Effector memory CD8-positive, alpha-beta T cell (primary cell): ENCODE results near the gene ZBTB5.

Experiments
- ATAC-seq: fragments of 150-1000 bp; cut with Tn5 transposase; replicated peaks from 2 replicates; pipeline ENCODE4 v1.10.0; 2021; ENCODE audit warnings: mild to moderate bottlenecking, moderate library complexity
- DNase-seq, 3 experiments: peaks; one replicate each; pipeline ENCODE4 v3.0.0; 2021
- H3K27ac Mint-ChIP-seq, 2 donors: one replicate each; pipeline ENCODE4 v1.8.0; 2022; ENCODE audit warnings: mild to moderate bottlenecking in 2 of 2, mixed read lengths in 2 of 2, moderate library complexity in 2 of 2
- H3K27me3 Mint-ChIP-seq, 2 donors: one replicate each; pipeline ENCODE4 v1.8.0; 2022; ENCODE audit warnings: mixed read lengths in 2 of 2
- H3K36me3 Mint-ChIP-seq: one replicate; pipeline ENCODE4 v1.8.0; 2022; ENCODE audit warnings: mild to moderate bottlenecking, moderate library complexity, mixed read lengths; ENCODE audit not compliant: insufficient read depth
- H3K4me1 Mint-ChIP-seq, 2 donors: one replicate each; pipeline ENCODE4 v1.8.0; 2022; ENCODE audit warnings: low read depth in 2 of 2, mixed read lengths in 2 of 2
- H3K4me3 Mint-ChIP-seq, 2 donors: one replicate each; pipeline ENCODE4 v1.8.0; 2022; ENCODE audit warnings: mild to moderate bottlenecking in 2 of 2, mixed read lengths in 2 of 2, moderate library complexity in 2 of 2
- H3K9me3 Mint-ChIP-seq, 2 donors: one replicate each; pipeline ENCODE4 v1.8.0; 2022; ENCODE audit warnings: mixed read lengths in 2 of 2

The ZBTB5 gene

GRCh38 chr9:37503736-37504135, 38.5 kb upstream of the ZBTB5 start:
- Mint-ChIP-seq H3K4me1 (peaks cover 22 to 56% of the 10 kb centered on the region in 2 donors), H3K27ac (peak overlapping the region; percentile 94 to 97), H3K4me3 (peak overlapping the region; percentile 57 to 80), H3K9me3 (no peaks in the 10 kb centered on the region), H3K27me3 (no peaks in the 10 kb centered on the region), H3K36me3 (peaks cover 71% of the 10 kb centered on the region)
- ATAC-seq (peak; percentile 96), DNase-seq (peak; percentile 35 to 66 (median 63))

GRCh38 chr9:37501957-37502596, 36.8 kb upstream of the ZBTB5 start:
- Mint-ChIP-seq H3K9me3 (no peaks in the 10 kb centered on the region), H3K27me3 (no peaks in the 10 kb centered on the region), H3K4me1 (peaks cover 18 to 43% of the 10 kb centered on the region in 2 donors), H3K27ac (peak overlapping the region; percentile 94 to 97), H3K4me3 (no peak overlapping the region), H3K36me3 (peaks cover 76% of the 10 kb centered on the region)
- DNase-seq (no peak), ATAC-seq (no peak)

DNA sequence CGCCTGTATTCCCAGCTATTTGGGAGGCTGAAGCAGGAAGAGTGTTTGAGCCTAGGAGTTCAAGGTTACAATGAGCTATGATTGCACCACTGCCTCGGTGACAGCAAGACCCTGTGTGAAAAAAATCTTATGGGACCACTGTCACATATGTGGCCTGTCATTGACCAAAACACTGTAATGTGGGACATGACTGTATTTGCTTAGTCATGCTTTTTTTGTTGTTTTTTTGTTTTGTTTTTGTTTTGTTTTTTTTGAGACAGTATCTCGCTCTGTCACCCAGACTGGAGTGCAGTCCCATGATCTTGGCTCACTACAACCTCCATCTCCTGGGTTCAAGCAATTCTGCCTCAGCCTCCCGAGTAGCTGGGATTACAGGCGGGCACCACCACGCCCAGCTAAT, 34.0 kb upstream of the ZBTB5 start:
- no peaks in the 10 kb centered on the region for H3K27me3 Mint-ChIP-seq
- no peaks in the 10 kb centered on the region for H3K9me3 Mint-ChIP-seq
- no peak overlapping the region for H3K4me3 Mint-ChIP-seq
- DNase-seq (no peak), ATAC-seq (no peak)
- H3K4me1 Mint-ChIP-seq = peaks cover 15 to 28% of the 10 kb centered on the region in 2 donors
- H3K27ac Mint-ChIP-seq = peak overlapping the region in 1 of 2 donors; percentile 67
- H3K36me3 Mint-ChIP-seq = peaks cover 89% of the 10 kb centered on the region

DNA sequence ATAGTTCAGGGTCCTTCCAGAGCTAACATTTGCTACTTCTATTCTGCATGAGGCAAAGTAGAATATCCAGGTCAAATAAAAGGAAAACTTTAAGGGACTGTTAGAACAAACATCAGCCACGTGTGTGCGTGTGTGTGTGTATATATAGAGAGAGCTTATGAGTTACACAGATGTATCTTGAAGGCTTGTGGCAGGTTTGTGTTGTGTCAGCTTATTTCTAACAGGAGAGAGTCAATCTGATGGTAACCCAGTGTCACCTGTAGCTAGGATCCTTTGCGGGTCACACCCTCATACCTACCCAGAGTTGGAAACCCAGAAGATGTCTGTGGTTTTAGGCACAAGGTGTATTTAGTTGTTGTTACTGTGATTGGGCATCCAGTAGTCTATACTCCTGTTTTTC, 33.2 kb upstream of the ZBTB5 start:
- Mint-ChIP-seq H3K27me3 (no peaks in the 10 kb centered on the region), H3K4me1 (peaks cover 8 to 21% of the 10 kb centered on the region in 2 donors), H3K9me3 (no peaks in the 10 kb centered on the region), H3K27ac (no peak overlapping the region), H3K36me3 (peaks cover 84% of the 10 kb centered on the region), H3K4me3 (no peak overlapping the region)
- DNase-seq = no peak
- ATAC-seq = no peak

DNA sequence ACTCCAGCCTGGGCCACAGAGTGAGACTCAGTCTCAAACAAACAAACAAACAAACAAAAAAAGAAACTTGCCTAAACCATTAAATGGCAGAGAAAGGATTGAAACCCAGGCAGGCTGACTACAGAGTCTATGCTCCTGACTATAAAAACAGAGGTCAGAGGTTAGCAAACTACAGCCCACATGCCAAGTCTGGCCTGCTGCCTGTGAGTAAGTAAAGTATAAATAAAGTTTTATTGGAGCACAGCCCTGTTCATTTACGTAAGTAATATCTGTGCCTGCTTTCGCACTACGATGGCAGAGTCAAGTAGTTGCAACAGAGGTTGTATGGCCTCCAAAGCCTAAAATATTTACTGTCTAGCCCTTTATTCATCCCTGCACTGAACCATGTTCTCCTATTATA, 32.1 kb upstream of the ZBTB5 start:
- Mint-ChIP-seq H3K4me3 (no peak overlapping the region), H3K27ac (no peak overlapping the region), H3K4me1 (peaks cover 0 to 14% of the 10 kb centered on the region in 2 donors), H3K27me3 (no peaks in the 10 kb centered on the region), H3K36me3 (peaks cover 80% of the 10 kb centered on the region), H3K9me3 (no peaks in the 10 kb centered on the region)
- no peak for DNase-seq
- no peak for ATAC-seq

- no peaks in the 10 kb centered on the region for H3K27me3 Mint-ChIP-seq
- peaks cover 83% of the 10 kb centered on the region for H3K36me3 Mint-ChIP-seq
- H3K4me1 Mint-ChIP-seq = peaks cover 0 to 10% of the 10 kb centered on the region in 2 donors
- DNase-seq (no peak), ATAC-seq (no peak)
- peak overlapping the region in 1 of 2 donors; percentile 11 for H3K27ac Mint-ChIP-seq
- no peaks in the 10 kb centered on the region for H3K9me3 Mint-ChIP-seq
- H3K4me3 Mint-ChIP-seq = no peak overlapping the region
These were observed 30.8 kb upstream of the ZBTB5 start for GRCh38 chr9:37496020-37496419.

DNA sequence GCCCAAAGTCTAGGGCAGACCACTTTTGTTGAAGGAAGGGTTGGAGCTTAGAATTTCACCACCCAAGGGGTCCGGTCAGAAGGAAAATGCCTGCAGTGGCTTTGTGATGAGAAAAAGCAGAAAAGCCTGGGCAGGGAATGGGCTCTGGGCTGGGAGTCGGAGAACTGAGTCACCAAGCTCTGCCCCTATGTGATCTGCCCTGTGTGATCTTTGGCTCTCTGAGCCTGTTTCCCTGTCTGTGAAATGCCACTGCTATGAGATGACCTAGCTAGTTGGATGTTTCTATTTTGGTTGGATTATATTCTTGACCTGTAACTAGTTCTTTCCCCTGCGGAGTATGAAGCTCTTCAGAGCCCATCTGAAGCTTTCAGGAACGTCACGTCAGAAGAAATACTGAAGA, 30.3 kb upstream of the ZBTB5 start:
- no peaks in the 10 kb centered on the region for H3K9me3 Mint-ChIP-seq
- peak overlapping the region in 1 of 2 donors; percentile 11 for H3K27ac Mint-ChIP-seq
- DNase-seq (no peak), ATAC-seq (no peak)
- no peak overlapping the region for H3K4me3 Mint-ChIP-seq
- H3K36me3 Mint-ChIP-seq = peaks cover 83% of the 10 kb centered on the region
- no peaks in the 10 kb centered on the region for H3K27me3 Mint-ChIP-seq
- peaks cover 0 to 10% of the 10 kb centered on the region in 2 donors for H3K4me1 Mint-ChIP-seq

DNA sequence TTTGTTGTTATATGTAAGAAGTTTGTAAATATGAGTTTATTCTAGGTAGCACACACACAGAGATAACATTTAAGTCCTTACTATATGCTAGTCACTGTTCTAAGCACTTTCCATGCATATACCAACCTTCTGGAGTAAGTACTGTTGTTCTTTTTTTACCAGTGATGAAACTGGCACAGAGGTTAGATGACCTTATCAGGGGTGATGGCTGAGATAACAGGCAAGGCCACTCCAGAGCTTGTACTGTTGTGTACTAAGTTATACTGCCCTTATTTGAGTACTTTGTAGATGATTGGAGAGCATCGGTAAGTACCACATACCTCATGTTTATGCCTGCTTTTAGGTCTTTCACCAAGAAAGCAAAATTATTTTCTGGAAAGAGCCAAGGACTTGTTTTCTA, 26.7 kb upstream of the ZBTB5 start:
- no peak overlapping the region for H3K27ac Mint-ChIP-seq
- no peak for DNase-seq
- peaks cover 74% of the 10 kb centered on the region for H3K36me3 Mint-ChIP-seq
- peaks cover 12 to 16% of the 10 kb centered on the region in 2 donors for H3K4me1 Mint-ChIP-seq
- H3K9me3 Mint-ChIP-seq = no peaks in the 10 kb centered on the region
- no peak overlapping the region for H3K4me3 Mint-ChIP-seq
- no peaks in the 10 kb centered on the region for H3K27me3 Mint-ChIP-seq
- ATAC-seq = no peak

GRCh38 chr9:37486616-37487548, 21.6 kb upstream of the ZBTB5 start:
- DNase-seq = no peak
- H3K4me3 Mint-ChIP-seq = peak overlapping the region; percentile 90 to 97

GRCh38 chr9:37486256-37486615, 21.0 kb upstream of the ZBTB5 start:
- H3K4me3 Mint-ChIP-seq = peak overlapping the region; percentile 90 to 97
- H3K9me3 Mint-ChIP-seq = no peaks in the 10 kb centered on the region
- H3K4me1 Mint-ChIP-seq = peaks cover 28 to 30% of the 10 kb centered on the region in 2 donors
- H3K27ac Mint-ChIP-seq = peak overlapping the region; percentile 87 to 98
- ATAC-seq = no peak
- peaks cover 36% of the 10 kb centered on the region for H3K36me3 Mint-ChIP-seq
- peaks cover 8 to 10% of the 10 kb centered on the region in 2 donors for H3K27me3 Mint-ChIP-seq
- DNase-seq = no peak

More at GRCh38 chr9:37486616-37487548, 21.6 kb upstream of the ZBTB5 start:
- Mint-ChIP-seq H3K27me3 (peaks cover 2 to 4% of the 10 kb centered on the region in 2 donors), H3K9me3 (no peaks in the 10 kb centered on the region), H3K27ac (peak overlapping the region; percentile 87 to 98), H3K4me1 (peaks cover 28 to 30% of the 10 kb centered on the region in 2 donors), H3K36me3 (peaks cover 42% of the 10 kb centered on the region)
- ATAC-seq = no peak

DNA sequence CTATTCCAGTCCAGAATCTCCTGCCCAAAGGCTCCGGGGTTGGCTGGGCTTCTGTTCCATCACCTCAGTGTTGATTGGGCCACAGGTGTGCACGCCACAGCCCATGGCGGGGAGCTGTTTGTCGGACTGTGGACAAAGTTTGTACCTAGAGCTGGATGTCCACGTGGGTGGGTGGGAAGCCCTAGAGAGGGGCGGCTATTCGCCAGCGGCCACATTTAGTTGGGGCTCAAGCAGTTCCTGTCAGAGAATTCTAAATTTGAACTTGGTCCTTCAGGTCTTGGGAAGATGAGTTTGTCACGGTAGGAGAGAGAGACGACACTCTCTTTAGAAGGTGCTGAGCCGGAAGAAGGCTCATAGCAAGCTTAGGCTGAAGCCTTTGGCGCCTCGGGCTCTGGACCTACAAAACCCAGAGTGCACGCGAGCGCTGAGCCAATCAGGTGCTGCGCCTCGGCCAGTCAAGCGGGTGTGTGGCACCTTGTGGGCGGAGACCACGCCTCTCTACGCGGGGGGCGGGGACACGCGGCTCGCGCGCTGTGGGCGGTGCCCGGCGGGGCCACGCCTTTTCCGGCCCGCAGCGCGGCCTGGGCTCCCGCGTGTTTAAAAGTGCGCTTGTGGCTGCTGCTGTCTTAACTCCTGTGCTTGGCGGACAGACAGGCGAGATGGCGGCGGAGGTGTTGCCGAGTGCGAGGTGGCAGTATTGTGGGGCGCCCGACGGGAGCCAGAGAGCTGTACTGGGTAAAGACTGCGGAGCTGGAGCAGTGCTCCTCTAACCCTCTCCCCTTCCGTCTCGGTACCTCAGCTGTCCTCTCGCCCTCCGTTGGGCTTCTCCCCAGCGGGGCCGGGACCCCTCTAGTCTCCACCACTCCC, 20.4 kb upstream of the ZBTB5 start, which contains the start of gene POLR1E:
Gene POLR1E, plus strand, starts transcription at position 560 of the 867 bp plus-strand sequence. Its CDS starts 100 bp downstream, at position 660.
- peaks cover 28 to 30% of the 10 kb centered on the region in 2 donors for H3K4me1 Mint-ChIP-seq
- H3K27me3 Mint-ChIP-seq = peaks cover 9 to 13% of the 10 kb centered on the region in 2 donors
- no peaks in the 10 kb centered on the region for H3K9me3 Mint-ChIP-seq
- DNase-seq (peak; percentile 95 to 98 (median 97)), ATAC-seq (peak; percentile 94)
- peaks cover 29% of the 10 kb centered on the region for H3K36me3 Mint-ChIP-seq
- H3K4me3 Mint-ChIP-seq = peak within 1 kb of the TSS; percentile 90 to 97
- peak within 1 kb of the TSS; percentile 87 to 98 for H3K27ac Mint-ChIP-seq

DNA sequence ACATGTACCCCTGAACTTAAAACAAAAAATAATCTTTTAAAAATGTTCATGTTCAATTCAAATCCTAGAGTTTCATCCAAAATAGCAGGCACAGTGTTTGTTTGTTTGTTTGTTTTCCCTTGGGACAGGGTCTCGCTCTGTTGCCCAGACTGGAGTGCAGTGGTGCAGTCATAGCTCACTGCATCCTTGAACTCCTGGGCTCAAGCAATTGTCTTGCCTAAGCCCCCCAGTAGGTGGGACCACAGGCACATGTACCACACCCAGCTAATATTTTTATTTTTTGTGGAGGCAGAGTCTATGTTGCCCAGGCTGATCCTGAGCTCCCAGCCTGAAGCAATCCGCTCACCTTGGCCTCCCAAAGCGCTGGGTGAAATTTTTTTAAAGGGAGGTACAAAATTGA, 15.5 kb upstream of the ZBTB5 start:
- ATAC-seq = no peak
- Mint-ChIP-seq H3K27me3 (peaks cover 44 to 54% of the 10 kb centered on the region in 2 donors), H3K4me3 (no peak overlapping the region), H3K36me3 (peaks cover 3% of the 10 kb centered on the region), H3K9me3 (no peaks in the 10 kb centered on the region), H3K4me1 (peaks cover 7 to 8% of the 10 kb centered on the region in 2 donors), H3K27ac (no peak overlapping the region)
- DNase-seq = no peak
